ENCODE results near the gene GPC1.
A peak's percentile ranks its signal among the peaks of the same experiment; 100 is the strongest.

The GPC1 gene

DNA sequence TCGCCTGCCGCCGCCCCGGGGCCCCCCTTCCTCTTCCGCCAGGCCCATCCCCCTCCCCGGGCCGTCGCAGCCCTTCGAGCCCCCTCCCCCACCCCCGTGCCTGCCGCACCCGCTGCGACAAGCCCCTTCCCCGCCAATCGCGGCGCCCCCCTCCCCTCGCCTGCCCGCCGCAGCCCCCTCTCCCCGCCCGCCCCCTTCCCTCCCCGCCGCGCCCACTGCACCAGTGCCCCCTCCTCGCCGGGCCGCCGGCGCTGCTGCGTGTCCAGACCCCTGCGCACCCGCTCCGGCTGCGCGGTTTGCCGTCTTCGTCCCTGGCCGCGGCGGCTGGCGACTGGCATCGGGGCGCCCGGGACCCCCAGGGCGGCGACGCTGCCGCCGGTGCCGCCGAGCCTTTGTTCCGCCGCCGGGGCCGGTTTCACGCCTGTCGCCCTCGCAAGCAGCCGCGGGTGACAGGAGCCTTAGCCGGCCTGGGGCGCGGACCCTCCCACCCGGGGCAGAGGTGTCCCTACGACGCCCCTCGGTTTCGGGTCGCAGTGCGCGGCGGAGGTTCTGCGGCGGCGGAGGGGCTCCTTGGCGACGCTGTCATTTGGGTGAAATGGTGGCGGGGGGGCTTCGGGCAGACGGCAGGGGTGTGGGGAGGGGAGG lies 18.1 kb downstream of the GPC1 start:
- no peak for FAIRE-seq
- no peak for DNase-seq (ENCODE audit: insufficient read length, low spot score)

DNA sequence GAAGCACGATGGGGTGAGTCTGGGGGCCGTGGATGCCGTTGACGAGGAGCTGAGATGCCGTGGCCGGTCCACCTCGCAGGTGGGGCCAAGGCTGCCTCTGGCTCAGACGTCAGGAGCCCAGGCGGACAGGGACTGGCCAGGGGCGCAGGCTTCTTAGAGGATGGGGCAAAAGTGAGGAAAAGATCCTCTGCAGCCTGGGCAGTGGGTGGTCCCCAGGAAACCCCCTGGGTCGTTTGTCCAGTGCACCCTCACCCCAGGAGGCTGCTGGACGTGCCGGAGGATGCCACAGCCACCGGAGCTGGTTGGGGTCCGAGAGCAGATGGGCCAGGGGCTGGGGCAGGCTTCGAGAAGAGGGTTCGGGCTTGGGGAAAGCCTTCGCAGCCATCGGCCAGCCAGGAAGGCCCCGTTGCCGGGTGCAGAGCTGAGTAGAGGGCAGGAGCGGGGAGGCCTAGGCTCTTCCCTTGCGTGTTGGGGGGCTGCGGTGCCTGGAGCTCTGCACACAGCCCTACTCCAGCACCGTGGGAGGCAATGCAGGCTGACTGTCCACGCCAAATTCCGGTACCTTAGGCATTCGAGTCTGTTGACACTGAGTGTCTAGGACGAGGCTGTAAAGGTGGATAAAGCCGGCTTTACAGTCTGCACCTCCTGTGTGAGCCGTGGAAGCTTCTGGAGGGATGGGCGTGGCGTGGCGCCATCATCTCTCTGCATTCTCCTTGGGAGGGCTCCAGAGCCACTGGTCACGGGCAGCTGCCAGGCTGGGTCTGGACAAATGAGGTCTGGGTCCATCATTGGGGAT lies 18.8 kb downstream of the GPC1 start:
- DNase-seq (ENCODE audit: insufficient read length, low spot score) = no peak
- FAIRE-seq = peak; percentile 70

GRCh38 chr2:240455272-240455646 lies 19.8 kb downstream of the GPC1 start:
- no peak for DNase-seq (ENCODE audit: insufficient read length, low spot score)
- no peak for FAIRE-seq

DNA sequence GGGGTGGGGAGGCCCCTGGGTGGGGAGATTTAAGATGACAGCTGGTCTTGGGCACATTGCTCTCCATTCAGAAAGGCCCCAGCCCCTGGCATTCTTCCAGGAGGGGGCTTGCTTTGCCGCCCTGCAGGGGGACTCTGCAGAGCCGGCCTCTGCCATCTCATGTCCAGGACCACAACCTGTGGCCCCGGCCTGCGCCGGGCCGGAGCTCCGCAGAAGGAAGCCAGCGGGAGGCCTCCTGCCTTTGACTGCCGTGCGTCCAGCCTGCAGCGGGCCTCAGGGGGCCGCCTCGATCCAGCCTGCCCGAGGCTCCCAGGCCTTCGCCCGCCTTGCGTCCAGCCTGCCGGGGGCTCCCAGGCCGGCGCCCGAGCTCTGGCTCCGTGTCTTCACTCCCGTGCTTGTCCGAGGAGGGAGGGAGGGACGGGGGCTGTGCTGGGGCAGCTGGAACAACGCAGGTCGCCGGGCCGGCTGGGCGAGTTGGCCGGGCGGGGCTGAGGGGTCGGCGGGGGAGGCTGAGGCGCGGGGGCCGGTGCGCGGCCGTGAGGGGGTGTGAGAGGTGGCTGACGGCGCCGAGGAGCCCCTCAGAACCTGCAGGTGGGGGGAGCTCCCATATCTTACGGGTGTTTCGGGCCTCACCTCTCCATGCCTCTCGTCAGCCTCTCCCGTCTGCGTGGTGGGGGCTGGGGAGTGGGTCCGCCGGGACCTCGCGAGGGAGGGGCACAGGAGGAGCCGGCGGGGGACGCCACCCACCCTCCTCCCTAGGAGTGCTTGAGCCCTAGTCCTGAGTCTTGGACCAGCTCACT lies 20.4 kb downstream of the GPC1 start:
- no peak for FAIRE-seq
- DNase-seq (ENCODE audit: insufficient read length, low spot score) = no peak

GRCh38 chr2:240456447-240457222 lies 21.2 kb downstream of the GPC1 start:
- no peak for FAIRE-seq

GRCh38 chr2:240457223-240458043 lies 22.0 kb downstream of the GPC1 start:
- FAIRE-seq = no peak
- DNase-seq (ENCODE audit: insufficient read length, low spot score) = peak; percentile 67

More at GRCh38 chr2:240456447-240457222, 21.2 kb downstream of the GPC1 start:
- no peak for DNase-seq (ENCODE audit: insufficient read length, low spot score)

DNA sequence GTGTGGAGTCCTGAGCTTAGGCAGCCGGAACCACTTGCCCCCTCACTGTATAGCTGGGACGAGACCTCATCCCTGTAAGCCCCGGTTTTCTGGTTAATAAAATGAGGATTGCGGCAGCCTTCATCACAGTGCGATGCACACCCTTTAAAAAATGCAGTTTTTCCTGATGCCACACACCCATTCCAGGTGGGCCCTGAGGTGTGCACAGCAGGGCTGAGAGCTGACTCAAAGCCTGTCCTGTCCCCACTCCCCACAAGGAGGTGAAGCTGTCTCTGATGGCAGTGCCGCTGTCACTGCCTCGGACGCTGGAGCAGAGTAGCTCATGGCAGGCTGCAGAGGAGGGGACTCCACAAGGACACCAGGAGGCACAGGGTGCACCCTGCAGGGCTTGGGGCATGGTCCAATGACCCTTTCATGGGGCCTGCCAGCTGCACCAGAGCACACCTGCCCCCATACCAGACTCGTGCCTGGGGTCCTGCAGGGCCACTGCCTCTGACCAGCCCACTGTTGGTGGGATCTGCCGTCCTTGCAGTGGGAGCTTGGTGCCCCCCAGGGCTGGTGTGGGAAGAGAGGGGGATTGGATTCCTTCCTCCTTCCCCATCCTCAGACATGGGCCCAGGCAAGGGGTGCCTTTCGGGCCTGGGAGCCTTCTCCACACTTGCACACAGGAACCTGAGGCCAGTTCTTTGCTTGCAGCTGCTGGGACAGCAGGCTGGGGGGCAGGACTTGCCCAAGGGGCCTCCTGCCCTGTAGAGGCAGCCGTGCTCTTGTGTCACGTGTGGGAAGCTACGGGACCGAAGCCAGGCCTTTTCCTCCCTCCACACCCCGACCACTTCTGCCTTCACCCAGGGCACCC lies 22.8 kb downstream of the GPC1 start:
- FAIRE-seq (no peak), DNase-seq (ENCODE audit: insufficient read length, low spot score) (no peak)

- no peak for FAIRE-seq
Observed at GRCh38 chr2:240458900-240459391, 23.5 kb downstream of the GPC1 start.

DNA sequence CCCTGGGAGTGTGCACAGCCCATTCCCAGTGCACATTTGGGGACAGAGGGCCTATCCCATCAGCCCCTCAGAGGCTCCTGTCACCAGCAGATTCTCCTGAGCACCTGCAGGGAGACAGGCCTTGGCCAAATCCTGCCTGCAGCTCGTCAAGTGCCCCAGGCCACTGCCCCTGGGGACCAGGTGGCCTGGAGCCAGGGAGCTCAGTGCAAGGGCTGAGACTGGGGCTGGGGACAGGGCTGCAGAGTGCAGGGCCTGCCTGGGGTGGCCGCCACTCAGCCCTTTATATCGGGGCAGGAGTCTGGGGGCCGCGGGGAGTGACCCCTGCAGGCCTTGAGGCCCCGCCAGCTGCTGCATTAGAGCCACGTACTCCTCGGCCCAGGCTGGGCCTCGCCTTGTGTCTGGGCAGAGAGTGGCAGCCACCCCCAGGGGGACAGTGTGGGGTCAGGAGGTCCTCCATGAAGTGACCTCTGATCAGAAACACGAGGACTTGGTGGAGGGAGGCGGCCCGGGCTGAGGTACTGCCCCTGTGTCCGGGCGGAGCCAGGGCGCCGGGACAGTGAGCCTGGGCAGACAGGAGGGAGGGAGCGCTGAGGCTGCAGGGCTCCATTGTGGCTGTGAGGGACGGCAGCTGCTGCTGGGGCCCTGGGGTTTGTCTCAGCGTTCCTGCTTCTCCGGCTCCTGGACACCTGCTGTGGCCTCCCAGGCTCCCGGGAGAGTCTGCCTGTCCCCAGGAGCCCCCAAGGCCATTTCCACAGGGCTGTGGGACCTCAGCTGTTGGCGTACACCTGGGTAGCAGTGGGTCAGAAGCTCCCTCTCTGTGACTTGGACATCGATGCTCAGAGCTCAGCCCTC lies 24.2 kb downstream of the GPC1 start:
- DNase-seq (ENCODE audit: insufficient read length, low spot score) (no peak), FAIRE-seq (no peak)

More at GRCh38 chr2:240458900-240459391, 23.5 kb downstream of the GPC1 start:
- DNase-seq (ENCODE audit: insufficient read length, low spot score) = no peak

GRCh38 chr2:240460253-240460711 lies 24.8 kb downstream of the GPC1 start:
- FAIRE-seq (no peak), DNase-seq (ENCODE audit: insufficient read length, low spot score) (no peak)

GRCh38 chr2:240460781-240461431 lies 25.4 kb downstream of the GPC1 start:
- FAIRE-seq = no peak
- no peak for DNase-seq (ENCODE audit: insufficient read length, low spot score)

DNA sequence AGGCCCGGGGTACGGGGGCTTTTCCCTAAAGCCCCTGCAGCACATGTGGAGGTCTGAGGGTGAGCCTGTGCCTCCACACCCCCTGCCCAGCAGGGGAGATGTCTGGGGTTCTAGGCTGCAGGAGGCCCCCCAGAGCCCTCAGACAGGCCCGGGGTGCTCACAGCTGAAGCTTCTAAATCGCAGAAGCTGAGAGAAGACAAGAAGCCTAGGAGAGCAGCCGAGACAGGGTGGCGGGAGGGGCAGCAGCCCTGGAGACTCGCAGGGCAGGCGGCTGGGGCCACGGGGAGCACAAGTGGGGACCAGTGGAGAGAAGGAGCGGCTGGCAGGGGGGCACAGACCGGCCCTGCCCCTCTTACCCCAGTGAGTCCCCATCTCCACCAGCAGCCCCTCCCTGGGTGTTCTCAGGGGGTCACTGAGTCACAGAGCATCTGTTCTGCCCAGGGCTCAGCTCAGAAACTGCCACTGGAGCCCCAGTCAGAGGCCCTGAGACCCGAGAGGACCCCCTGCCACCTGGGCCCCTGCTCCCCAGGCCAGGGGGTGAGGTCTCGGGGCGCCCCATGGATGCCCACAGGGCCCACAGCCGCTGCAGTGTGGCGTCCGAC lies 26.1 kb downstream of the GPC1 start:
- DNase-seq (ENCODE audit: insufficient read length, low spot score) (no peak), FAIRE-seq (no peak)

- no peak for DNase-seq (ENCODE audit: insufficient read length, low spot score)
- FAIRE-seq = no peak
Observed at GRCh38 chr2:240462073-240462706, 26.7 kb downstream of the GPC1 start.

- FAIRE-seq = no peak
- DNase-seq (ENCODE audit: insufficient read length, low spot score) = no peak
Observed at GRCh38 chr2:240462707-240463273, 27.3 kb downstream of the GPC1 start.

GRCh38 chr2:240463274-240463865 lies 27.9 kb downstream of the GPC1 start:
- FAIRE-seq = no peak

More at GRCh38 chr2:240463274-240463865, 27.9 kb downstream of the GPC1 start:
- no peak for DNase-seq (ENCODE audit: insufficient read length, low spot score)
